GM12878 (cell line): ENCODE data around the gene FKBP6.

ENCODE experiments used
- CHD2 ChIP-seq: IDR thresholded peaks from 2 replicates; pipeline ENCODE4 v1.6.1; 2011; ENCODE audit warnings: low read depth, low read length, improper control_type of control experiment, borderline replicate concordance
- CTCF ChIP-seq, 3 experiments: IDR thresholded peaks in 2 of 3; conservative IDR thresholded peaks in 1 of 3; 2 replicates each; pipeline ENCODE4 v1.5.1; 2011; ENCODE audit warnings: low read depth in 3 of 3, low read length in 3 of 3, mild to moderate bottlenecking in 3 of 3, control low read depth in 2 of 3, moderate library complexity in 2 of 3, inconsistent platforms in 1 of 3, mixed read lengths in 1 of 3; ENCODE audit not compliant: control insufficient read depth in 2 of 3, insufficient read depth in 1 of 3; ENCODE audit errors: extremely low read depth in 1 of 3
- NBN ChIP-seq: fragments of 450-650 bp; IDR thresholded peaks from 2 replicates; pipeline ENCODE4 v1.6.1; 2016
- POLR2A ChIP-seq: IDR thresholded peaks from 2 replicates; pipeline ENCODE4 v1.6.1; 2011; ENCODE audit warnings: low read depth, mild to moderate bottlenecking, low read length
- SP1 ChIP-seq: IDR thresholded peaks from one replicate; pipeline ENCODE4 v1.6.1; 2011; ENCODE audit warnings: low read depth, low read length
- TAF1 ChIP-seq: IDR thresholded peaks from 2 replicates; pipeline ENCODE4 v1.6.1; 2011; ENCODE audit warnings: mild to moderate bottlenecking, low read depth, low read length, borderline replicate concordance
- ZNF622 ChIP-seq: fragments of 450-650 bp; IDR thresholded peaks from 2 replicates; pipeline ENCODE4 v1.6.1; 2017; ENCODE audit warnings: mild to moderate bottlenecking, inconsistent platforms
- TF ChIP-seq, protein P1 (sequence below): IDR thresholded peaks from 2 replicates; pipeline ENCODE4 v1.6.1; 2012; ENCODE audit warnings: low read depth, low read length, improper control_type of control experiment
- TF ChIP-seq, protein P2 (sequence below): IDR thresholded peaks from 2 replicates; pipeline ENCODE4 v1.6.1; 2011; ENCODE audit warnings: low read depth, mild to moderate bottlenecking, low read length, moderate library complexity, borderline replicate concordance; ENCODE audit errors: extremely low read depth
- TF ChIP-seq, protein P3 (sequence below): IDR thresholded peaks from 2 replicates; pipeline ENCODE4 v1.6.1; 2012; ENCODE audit warnings: mild to moderate bottlenecking, low read depth, low read length

DNA sequence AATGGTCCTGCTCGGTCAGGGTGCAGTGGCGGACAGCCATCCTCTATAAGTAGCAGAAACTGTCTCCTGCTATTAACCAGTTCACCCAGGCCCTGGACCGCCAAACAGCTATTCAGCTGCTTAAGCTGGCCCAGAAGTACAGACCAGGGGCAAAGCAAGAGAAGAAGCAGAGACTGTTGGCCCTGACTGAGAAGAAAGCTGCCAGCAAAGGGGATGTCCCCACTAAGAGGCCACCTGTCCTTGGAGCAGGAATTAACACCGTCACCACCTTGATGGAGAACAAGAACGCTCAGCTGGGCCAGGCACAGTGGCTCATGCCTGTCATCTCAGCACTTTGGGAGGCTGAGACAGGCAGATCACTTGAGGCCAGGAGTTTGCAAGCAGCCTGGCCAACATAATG, 13.7 kb upstream of the FKBP6 start:
- no peak for TF ChIP-seq ZNF622
- no peak for TF ChIP-seq NBN
- no peak for TF ChIP-seq POLR2A
- TF ChIP-seq CTCF (IDR thresholded peaks at IDR 0.05 in 2 of 3, conservative IDR thresholded peaks at IDR 0.05 in 1 of 3; ENCODE audit: control insufficient read depth in 2 of 3, extremely low read depth in 1 of 3, insufficient read depth in 1 of 3, low read depth in 3 of 3, low read length in 3 of 3), result no peak
- TF ChIP-seq, protein P1, sequence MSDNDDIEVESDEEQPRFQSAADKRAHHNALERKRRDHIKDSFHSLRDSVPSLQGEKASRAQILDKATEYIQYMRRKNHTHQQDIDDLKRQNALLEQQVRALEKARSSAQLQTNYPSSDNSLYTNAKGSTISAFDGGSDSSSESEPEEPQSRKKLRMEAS, result no peak
- TF ChIP-seq CHD2, result no peak
- TF ChIP-seq, protein P2, sequence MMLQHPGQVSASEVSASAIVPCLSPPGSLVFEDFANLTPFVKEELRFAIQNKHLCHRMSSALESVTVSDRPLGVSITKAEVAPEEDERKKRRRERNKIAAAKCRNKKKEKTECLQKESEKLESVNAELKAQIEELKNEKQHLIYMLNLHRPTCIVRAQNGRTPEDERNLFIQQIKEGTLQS, result no peak
- TF ChIP-seq, protein P3, sequence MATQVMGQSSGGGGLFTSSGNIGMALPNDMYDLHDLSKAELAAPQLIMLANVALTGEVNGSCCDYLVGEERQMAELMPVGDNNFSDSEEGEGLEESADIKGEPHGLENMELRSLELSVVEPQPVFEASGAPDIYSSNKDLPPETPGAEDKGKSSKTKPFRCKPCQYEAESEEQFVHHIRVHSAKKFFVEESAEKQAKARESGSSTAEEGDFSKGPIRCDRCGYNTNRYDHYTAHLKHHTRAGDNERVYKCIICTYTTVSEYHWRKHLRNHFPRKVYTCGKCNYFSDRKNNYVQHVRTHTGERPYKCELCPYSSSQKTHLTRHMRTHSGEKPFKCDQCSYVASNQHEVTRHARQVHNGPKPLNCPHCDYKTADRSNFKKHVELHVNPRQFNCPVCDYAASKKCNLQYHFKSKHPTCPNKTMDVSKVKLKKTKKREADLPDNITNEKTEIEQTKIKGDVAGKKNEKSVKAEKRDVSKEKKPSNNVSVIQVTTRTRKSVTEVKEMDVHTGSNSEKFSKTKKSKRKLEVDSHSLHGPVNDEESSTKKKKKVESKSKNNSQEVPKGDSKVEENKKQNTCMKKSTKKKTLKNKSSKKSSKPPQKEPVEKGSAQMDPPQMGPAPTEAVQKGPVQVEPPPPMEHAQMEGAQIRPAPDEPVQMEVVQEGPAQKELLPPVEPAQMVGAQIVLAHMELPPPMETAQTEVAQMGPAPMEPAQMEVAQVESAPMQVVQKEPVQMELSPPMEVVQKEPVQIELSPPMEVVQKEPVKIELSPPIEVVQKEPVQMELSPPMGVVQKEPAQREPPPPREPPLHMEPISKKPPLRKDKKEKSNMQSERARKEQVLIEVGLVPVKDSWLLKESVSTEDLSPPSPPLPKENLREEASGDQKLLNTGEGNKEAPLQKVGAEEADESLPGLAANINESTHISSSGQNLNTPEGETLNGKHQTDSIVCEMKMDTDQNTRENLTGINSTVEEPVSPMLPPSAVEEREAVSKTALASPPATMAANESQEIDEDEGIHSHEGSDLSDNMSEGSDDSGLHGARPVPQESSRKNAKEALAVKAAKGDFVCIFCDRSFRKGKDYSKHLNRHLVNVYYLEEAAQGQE, result no peak
- TF ChIP-seq SP1, result no peak
- no peak for TF ChIP-seq TAF1
